Glutamatergic neuron (in vitro differentiated cells): ENCODE measurements around the gene EIF2B4. TPM values are rescaled to one million over a fixed set of nuclear protein-coding genes. Genes with fewer than 3 reads are reported as not detected.

ENCODE experiments used
- DNase-seq: peaks from one replicate; pipeline ENCODE4 v3.0.0; 2022
- H3K27ac Mint-ChIP-seq: one replicate; pipeline ENCODE4 v1.8.0; 2020; ENCODE audit warnings: mild to moderate bottlenecking, mixed read lengths, inconsistent platforms; ENCODE audit not compliant: unreplicated experiment
- H3K27me3 Mint-ChIP-seq: one replicate; pipeline ENCODE4 v1.8.0; 2020; ENCODE audit warnings: mild to moderate bottlenecking, moderate library complexity, mixed read lengths, inconsistent platforms; ENCODE audit not compliant: unreplicated experiment
- H3K36me3 Mint-ChIP-seq: one replicate; pipeline ENCODE4 v1.8.0; 2020; ENCODE audit warnings: mild to moderate bottlenecking, mixed read lengths, inconsistent platforms; ENCODE audit not compliant: unreplicated experiment
- H3K4me1 Mint-ChIP-seq: one replicate; pipeline ENCODE4 v1.8.0; 2020; ENCODE audit warnings: mild to moderate bottlenecking, low read depth, mixed read lengths, inconsistent platforms; ENCODE audit not compliant: unreplicated experiment
- H3K4me3 Mint-ChIP-seq: one replicate; pipeline ENCODE4 v1.8.0; 2020; ENCODE audit warnings: mild to moderate bottlenecking, mixed read lengths, inconsistent platforms; ENCODE audit not compliant: unreplicated experiment
- H3K9me3 Mint-ChIP-seq: one replicate; pipeline ENCODE4 v1.8.0; 2020; ENCODE audit warnings: mild to moderate bottlenecking, moderate library complexity, mixed read lengths, inconsistent platforms; ENCODE audit not compliant: unreplicated experiment
- long read RNA-seq: library from polyadenylated mRNA; unstranded; transcript quantifications from one replicate; pipeline ENCODE4 v2.0.0, GENCODE V29; 2020; ENCODE audit not compliant: unreplicated experiment
- total RNA-seq: library from RNA; stranded (reverse); fragmentation: NEBNext Ultra II Directional; extraction: Animal tissue kit (Norgen Biotek cat#: 25700); gene quantifications from one replicate; pipeline ENCODE4 v1.2.1, GENCODE V29; 2021; ENCODE audit not compliant: unreplicated experiment
- TF ChIP-seq, protein P1 (sequence below): fragments of 200-600 bp; sonication (generic); IDR thresholded peaks from one replicate; pipeline ENCODE4 v1.5.0; 2021; ENCODE audit not compliant: partially characterized antibody, unreplicated experiment

The EIF2B4 gene
- total RNA-seq, result 53.6 TPM
- long read RNA-seq, transcript EIF2B4-201 (13 exons, 1,792 nt), result major isoform, 30 of 57 reads
- long read RNA-seq, transcript EIF2B4-205 (13 exons, 1,608 nt), result minor isoform, 12 of 57 reads
- long read RNA-seq, partial matches to known transcripts, result 2 of 57 reads
- long read RNA-seq, other reads (novel, unspliced or antisense), result 10 of 57 reads

DNA sequence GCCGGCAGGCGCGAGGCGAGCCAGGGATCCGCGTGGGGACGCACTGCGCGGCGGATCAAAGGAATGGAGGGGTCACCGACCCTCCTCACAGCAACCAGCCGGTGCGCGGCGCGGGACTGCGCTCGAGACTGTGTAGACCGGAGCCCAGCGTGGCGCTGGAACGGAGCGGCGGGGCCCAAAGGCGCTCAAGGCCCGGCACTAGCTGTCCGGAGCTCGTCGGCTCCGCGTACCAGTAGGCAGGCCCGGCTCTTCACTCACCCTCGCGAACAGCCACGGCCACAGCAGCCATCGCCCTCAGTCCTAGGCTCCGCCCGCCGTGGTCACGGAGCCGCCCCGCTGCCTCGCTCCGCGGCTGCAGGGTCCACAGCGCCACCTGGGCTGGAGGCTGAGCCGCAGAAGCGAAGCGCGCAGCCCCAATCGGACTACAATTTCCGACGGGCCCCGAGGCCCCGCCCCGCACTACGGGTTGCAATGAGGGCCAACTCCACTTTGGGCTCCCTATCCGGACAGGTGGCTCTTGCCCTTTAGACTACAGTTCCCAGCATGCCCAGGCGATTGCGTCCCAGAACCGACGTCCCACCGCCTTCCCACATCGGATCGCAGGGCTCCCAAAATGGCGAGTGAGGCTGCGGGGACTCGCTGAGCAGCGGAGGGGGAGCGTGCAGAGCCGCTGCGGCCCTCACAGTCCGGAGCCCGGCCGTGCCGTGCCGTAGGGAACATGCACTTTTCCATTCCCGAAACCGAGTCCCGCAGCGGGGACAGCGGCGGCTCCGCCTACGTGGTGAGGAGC is at the start of gene EIF2B4, which contains the start of gene SNX17:
Gene EIF2B4, minus strand, starts transcription at position 313 of the 790 bp plus-strand sequence. Its CDS starts 24 bp downstream, at position 289.
Gene SNX17, plus strand, starts transcription at position 591 of the 790 bp plus-strand sequence. Its CDS starts 128 bp downstream, at position 719.
- DNase-seq, result peak; percentile 99
- H3K9me3 Mint-ChIP-seq, result peaks cover 20% of the 10 kb centered on the region
- peaks cover 6% of the 10 kb centered on the region for H3K36me3 Mint-ChIP-seq
- peaks cover 8% of the 10 kb centered on the region for H3K27me3 Mint-ChIP-seq
- peaks cover 15% of the 10 kb centered on the region for H3K4me1 Mint-ChIP-seq
- peak within 1 kb of the TSS; percentile 91 for H3K27ac Mint-ChIP-seq
- TF ChIP-seq, protein P1, sequence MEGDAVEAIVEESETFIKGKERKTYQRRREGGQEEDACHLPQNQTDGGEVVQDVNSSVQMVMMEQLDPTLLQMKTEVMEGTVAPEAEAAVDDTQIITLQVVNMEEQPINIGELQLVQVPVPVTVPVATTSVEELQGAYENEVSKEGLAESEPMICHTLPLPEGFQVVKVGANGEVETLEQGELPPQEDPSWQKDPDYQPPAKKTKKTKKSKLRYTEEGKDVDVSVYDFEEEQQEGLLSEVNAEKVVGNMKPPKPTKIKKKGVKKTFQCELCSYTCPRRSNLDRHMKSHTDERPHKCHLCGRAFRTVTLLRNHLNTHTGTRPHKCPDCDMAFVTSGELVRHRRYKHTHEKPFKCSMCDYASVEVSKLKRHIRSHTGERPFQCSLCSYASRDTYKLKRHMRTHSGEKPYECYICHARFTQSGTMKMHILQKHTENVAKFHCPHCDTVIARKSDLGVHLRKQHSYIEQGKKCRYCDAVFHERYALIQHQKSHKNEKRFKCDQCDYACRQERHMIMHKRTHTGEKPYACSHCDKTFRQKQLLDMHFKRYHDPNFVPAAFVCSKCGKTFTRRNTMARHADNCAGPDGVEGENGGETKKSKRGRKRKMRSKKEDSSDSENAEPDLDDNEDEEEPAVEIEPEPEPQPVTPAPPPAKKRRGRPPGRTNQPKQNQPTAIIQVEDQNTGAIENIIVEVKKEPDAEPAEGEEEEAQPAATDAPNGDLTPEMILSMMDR, result peak; percentile 32
- peak within 1 kb of the TSS; percentile 98 for H3K4me3 Mint-ChIP-seq

DNA sequence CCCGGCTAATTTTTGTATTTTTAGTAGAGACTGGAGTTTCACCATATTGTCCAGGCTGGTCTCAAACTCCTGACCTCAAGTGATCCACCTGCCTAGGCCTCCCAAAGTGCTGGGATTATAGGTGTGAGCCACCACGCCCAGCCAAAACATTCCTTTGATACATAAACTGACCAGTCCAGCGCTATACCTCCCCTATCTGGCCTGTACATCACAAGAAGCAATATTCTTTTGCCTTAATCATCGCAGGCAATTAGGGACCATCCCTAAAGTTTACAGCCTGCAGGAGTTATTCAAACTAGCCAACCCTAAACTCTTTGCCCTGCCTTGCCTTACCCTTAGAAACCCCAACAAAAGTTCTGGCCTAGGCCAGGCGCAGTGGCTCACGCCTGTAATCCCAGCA is 46.0 kb upstream of the EIF2B4 start:
- no peak overlapping the region for H3K4me3 Mint-ChIP-seq
- H3K9me3 Mint-ChIP-seq, result no peaks in the 10 kb centered on the region
- TF ChIP-seq, protein P1, result no peak
- peaks cover 4% of the 10 kb centered on the region for H3K36me3 Mint-ChIP-seq
- no peak overlapping the region for H3K27ac Mint-ChIP-seq
- peaks cover 8% of the 10 kb centered on the region for H3K27me3 Mint-ChIP-seq
- H3K4me1 Mint-ChIP-seq, result no peaks in the 10 kb centered on the region
- no peak for DNase-seq

DNA sequence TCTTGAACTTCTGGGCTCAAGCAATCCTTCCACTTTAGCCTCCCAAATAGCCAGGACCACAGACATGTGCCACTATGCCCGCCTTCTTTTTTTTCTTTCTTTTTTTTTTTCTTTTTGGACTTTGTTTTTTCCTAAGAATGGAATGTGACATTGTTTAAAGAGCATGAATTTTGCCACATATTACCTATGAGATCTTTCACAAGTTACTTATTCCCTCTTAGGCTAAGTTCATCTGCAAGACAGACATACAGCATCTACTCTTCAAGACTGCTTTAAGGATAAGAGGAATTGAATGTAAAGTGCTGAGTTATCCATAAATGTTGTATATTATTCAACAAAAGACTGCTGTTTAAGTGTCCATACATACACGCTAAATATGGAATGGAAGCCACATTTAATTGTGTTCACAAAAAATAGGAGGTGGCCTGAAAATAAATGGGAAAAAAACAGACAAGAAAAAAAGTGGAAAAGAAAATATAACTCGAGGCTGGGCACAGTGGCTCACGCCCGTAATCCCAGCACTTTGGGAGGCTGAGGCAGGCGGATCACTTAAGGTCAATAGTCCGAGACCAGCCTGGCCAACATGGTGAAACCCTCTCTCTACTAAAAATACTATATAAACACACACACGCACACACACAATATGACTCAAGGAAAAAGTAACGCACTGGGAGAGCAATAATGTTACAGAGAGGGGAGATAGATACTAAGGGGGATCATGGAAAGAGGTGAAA is 42.4 kb upstream of the EIF2B4 start:
- peaks cover 4% of the 10 kb centered on the region for H3K36me3 Mint-ChIP-seq
- TF ChIP-seq, protein P1, result no peak
- peaks cover 10% of the 10 kb centered on the region for H3K4me1 Mint-ChIP-seq
- no peak overlapping the region for H3K27ac Mint-ChIP-seq
- DNase-seq, result no peak
- no peak overlapping the region for H3K4me3 Mint-ChIP-seq
- peaks cover 8% of the 10 kb centered on the region for H3K27me3 Mint-ChIP-seq
- no peaks in the 10 kb centered on the region for H3K9me3 Mint-ChIP-seq

DNA sequence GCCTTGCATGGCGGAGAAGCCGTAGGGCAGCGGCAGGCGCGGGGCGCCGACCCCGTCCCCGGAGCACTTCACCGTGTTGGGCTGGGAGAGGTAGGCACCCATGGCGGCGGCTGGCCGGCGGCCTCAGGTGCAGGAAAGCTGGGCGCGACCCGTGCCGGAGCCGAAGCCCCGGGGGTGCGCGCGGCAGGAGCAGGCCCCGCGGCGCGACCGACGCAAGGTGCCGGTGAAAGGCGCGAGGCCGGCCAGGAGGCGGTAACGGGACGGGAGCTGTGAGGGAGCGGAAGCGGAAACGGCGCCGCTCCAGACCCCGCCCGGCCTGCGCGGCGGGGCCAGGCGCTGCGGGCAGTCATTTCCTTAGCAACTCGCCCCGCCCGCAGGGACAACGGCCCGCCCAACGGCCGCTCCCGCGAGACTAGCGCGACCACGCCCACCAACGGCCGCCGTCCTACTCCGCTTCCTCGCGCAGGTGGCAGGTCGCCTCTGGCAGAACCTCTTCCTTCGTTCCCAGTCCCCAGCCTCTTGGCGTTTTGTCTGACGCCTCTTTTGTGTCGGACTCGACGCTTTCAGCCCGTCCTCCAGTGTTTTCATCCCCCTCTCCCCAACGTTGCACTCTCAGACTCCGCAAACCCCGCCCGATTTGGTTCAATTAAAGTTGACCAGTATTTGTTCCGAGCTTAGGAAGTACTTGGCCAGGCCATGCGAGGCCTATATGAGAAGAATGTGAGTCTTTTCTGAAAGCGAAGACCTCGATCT is 39.4 kb upstream of the EIF2B4 start, which contains the start of gene PPM1G:
Gene PPM1G, minus strand, starts transcription at position 271 of the 753 bp plus-strand sequence. Its CDS starts 169 bp downstream, at position 102.
- Mint-ChIP-seq H3K27ac (peak within 1 kb of the TSS; percentile 88), H3K4me1 (peaks cover 13% of the 10 kb centered on the region), H3K9me3 (no peaks in the 10 kb centered on the region), H3K4me3 (peak within 1 kb of the TSS; percentile 94), H3K27me3 (peaks cover 7% of the 10 kb centered on the region), H3K36me3 (peaks cover 4% of the 10 kb centered on the region)
- peak; percentile 98 for DNase-seq
- TF ChIP-seq, protein P1, result no peak
